Neural progenitor cell (in vitro differentiated cells): ENCODE measurements around the gene GLS.

Experiments used
- EZH2 ChIP-seq: fragments of 200-600 bp; sonication (generic); IDR thresholded peaks from 2 replicates; pipeline ENCODE4 v1.6.1; 2017; ENCODE audit warnings: antibody characterized with exemption, mild to moderate bottlenecking, moderate library complexity
- TF ChIP-seq, protein P1 (sequence below): fragments of 200-600 bp; sonication (generic); IDR thresholded peaks from 2 replicates; pipeline ENCODE4 v1.5.1; 2017; ENCODE audit warnings: antibody characterized with exemption, mild to moderate bottlenecking

DNA sequence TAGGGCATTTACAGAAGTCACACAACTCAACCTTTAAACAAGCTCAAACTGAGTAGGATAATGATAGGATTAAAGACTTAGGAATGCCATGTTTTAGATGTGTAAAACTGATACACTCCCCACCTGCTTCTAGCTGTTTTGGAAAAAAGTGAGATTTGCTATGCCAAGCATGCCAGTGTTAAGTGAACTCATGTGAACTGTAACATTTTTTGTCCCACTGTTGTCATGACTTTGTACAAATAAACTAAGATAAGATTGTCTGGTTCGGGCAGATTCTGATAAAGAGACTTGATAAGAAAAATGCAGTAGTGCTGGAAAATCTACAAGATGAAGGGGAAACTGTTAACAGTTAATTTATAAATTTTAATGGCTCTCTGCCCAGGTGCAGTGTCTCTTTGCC is 66.5 kb downstream of the GLS start:
- TF ChIP-seq EZH2, result no peak
- TF ChIP-seq, protein P1, sequence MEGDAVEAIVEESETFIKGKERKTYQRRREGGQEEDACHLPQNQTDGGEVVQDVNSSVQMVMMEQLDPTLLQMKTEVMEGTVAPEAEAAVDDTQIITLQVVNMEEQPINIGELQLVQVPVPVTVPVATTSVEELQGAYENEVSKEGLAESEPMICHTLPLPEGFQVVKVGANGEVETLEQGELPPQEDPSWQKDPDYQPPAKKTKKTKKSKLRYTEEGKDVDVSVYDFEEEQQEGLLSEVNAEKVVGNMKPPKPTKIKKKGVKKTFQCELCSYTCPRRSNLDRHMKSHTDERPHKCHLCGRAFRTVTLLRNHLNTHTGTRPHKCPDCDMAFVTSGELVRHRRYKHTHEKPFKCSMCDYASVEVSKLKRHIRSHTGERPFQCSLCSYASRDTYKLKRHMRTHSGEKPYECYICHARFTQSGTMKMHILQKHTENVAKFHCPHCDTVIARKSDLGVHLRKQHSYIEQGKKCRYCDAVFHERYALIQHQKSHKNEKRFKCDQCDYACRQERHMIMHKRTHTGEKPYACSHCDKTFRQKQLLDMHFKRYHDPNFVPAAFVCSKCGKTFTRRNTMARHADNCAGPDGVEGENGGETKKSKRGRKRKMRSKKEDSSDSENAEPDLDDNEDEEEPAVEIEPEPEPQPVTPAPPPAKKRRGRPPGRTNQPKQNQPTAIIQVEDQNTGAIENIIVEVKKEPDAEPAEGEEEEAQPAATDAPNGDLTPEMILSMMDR, result no peak
